ENCODE measurements around the gene KPNA6.

The KPNA6 gene

GRCh38 chr1:32172621-32173245, 64.9 kb downstream of the KPNA6 start:
- TF ChIP-seq CTCF (conservative IDR thresholded peaks at IDR 0.05; ENCODE audit: low read length): no peak
- peak; percentile 33 for DNase-seq (ENCODE audit: low read depth)
- H3K4me3 ChIP-seq (ENCODE audit: low read length): no peak overlapping the region

GRCh38 chr1:32178380-32179192, 70.7 kb downstream of the KPNA6 start:
- DNase-seq (ENCODE audit: low read depth): no peak
- TF ChIP-seq CTCF (conservative IDR thresholded peaks at IDR 0.05; ENCODE audit: low read length): no peak
- H3K4me3 ChIP-seq (ENCODE audit: low read length): peak overlapping the region; percentile 80; the same call in 1 of the 2 replicates

GRCh38 chr1:32179193-32179442, 71.3 kb downstream of the KPNA6 start:
- H3K4me3 ChIP-seq (ENCODE audit: low read length): peak overlapping the region; percentile 80
- no peak for DNase-seq (ENCODE audit: low read depth)
- TF ChIP-seq CTCF (conservative IDR thresholded peaks at IDR 0.05; ENCODE audit: low read length): no peak

GRCh38 chr1:32179443-32180185, 71.8 kb downstream of the KPNA6 start, which contains the start of gene TXLNA:
TXLNA (plus strand) TSS chr1:32179675; CDS start chr1:32180346, 671 bp downstream.
- H3K4me3 ChIP-seq (ENCODE audit: low read length): peak within 1 kb of the TSS; percentile 80
- TF ChIP-seq CTCF (conservative IDR thresholded peaks at IDR 0.05; ENCODE audit: low read length): peak; percentile 13; the same call in 1 of the 2 replicates
- peak; percentile 92 for DNase-seq (ENCODE audit: low read depth)

GRCh38 chr1:32180186-32181060, 72.6 kb downstream of the KPNA6 start:
- peak overlapping the region; percentile 80 for H3K4me3 ChIP-seq (ENCODE audit: low read length)
- no peak for TF ChIP-seq CTCF (conservative IDR thresholded peaks at IDR 0.05; ENCODE audit: low read length)
- peak; percentile 81 for DNase-seq (ENCODE audit: low read depth)

GRCh38 chr1:32181065-32181464, 73.2 kb downstream of the KPNA6 start:
- no peak for DNase-seq (ENCODE audit: low read depth)
- peak overlapping the region; percentile 80 for H3K4me3 ChIP-seq (ENCODE audit: low read length)
- TF ChIP-seq CTCF (conservative IDR thresholded peaks at IDR 0.05; ENCODE audit: low read length): no peak
